HG03558 (cell line): ENCODE data around the gene SPAG9.
A peak's percentile ranks its signal among the peaks of the same experiment; 100 is the strongest.
"Not testable (repeated sequence)": the region's sequence is repeated elsewhere in the genome, so short reads cannot be mapped to it uniquely, and the experiment has no call there.

Source experiments
- ATAC-seq: cut with Tn5 transposase; IDR thresholded peaks from one replicate; pipeline ENCODE4 v1.9.1; 2021; ENCODE audit warnings: moderate number of reproducible peaks; ENCODE audit not compliant: unreplicated experiment; ENCODE audit errors: extremely low read depth

The SPAG9 gene

GRCh38 chr17:51144266-51145022 is 23.8 kb upstream of the SPAG9 start:
- no peak for ATAC-seq

- no peak for ATAC-seq
These were observed 21.9 kb upstream of the SPAG9 start for GRCh38 chr17:51142597-51142996.

- ATAC-seq, result no peak
These were observed 15.3 kb upstream of the SPAG9 start for GRCh38 chr17:51135956-51136355.

- no peak for ATAC-seq
These were observed 12.7 kb upstream of the SPAG9 start for GRCh38 chr17:51133365-51133764.

- ATAC-seq, result no peak
These were observed 12.3 kb upstream of the SPAG9 start for GRCh38 chr17:51132964-51133319.

GRCh38 chr17:51128076-51128475 is 7.4 kb upstream of the SPAG9 start:
- ATAC-seq, result no peak

GRCh38 chr17:51124640-51125503 is 4.2 kb upstream of the SPAG9 start:
- no peak for ATAC-seq

GRCh38 chr17:51122473-51123115 is 1.9 kb upstream of the SPAG9 start:
- ATAC-seq, result not testable (repeated sequence)

- ATAC-seq, result no peak
These were observed 1.2 kb upstream of the SPAG9 start for GRCh38 chr17:51121620-51122472.

- peak; percentile 21 for ATAC-seq
These were observed 320 bp downstream of the SPAG9 start for GRCh38 chr17:51120357-51120738.

- peak; percentile 7 for ATAC-seq
These were observed 982 bp downstream of the SPAG9 start for GRCh38 chr17:51119415-51120356.

GRCh38 chr17:51118330-51119195 is 2.1 kb downstream of the SPAG9 start:
- ATAC-seq, result no peak

- ATAC-seq, result no peak
These were observed 5.5 kb downstream of the SPAG9 start for GRCh38 chr17:51115179-51115578.

- not testable (repeated sequence) for ATAC-seq
These were observed 8.1 kb downstream of the SPAG9 start for GRCh38 chr17:51112303-51113222.

GRCh38 chr17:51107778-51108177 is 12.9 kb downstream of the SPAG9 start:
- no peak for ATAC-seq

GRCh38 chr17:51103451-51103850 is 17.2 kb downstream of the SPAG9 start:
- ATAC-seq, result no peak

- ATAC-seq, result no peak
These were observed 17.6 kb downstream of the SPAG9 start for GRCh38 chr17:51103050-51103449.
